SK-N-SH treated with all-trans-retinoic acid at 6 μM for 48 hours (cell line): ENCODE measurements around the gene THY1.

ENCODE experiments used
- ARNTL ChIP-seq: fragments of 450-650 bp; formaldehyde crosslinking; IDR thresholded peaks from 2 replicates; pipeline ENCODE4 v1.5.0; 2020; ENCODE audit warnings: low read depth, mild to moderate bottlenecking, moderate library complexity, borderline replicate concordance
- CSDC2 ChIP-seq: fragments of 250-450 bp; sonication (Bioruptor Pico); IDR thresholded peaks from 2 replicates; pipeline ENCODE4 v1.5.0; 2020; ENCODE audit warnings: mild to moderate bottlenecking, moderate library complexity
- ESRRG ChIP-seq: fragments of 250-450 bp; sonication (Bioruptor Pico); IDR thresholded peaks from 2 replicates; pipeline ENCODE4 v1.6.1; 2021; ENCODE audit warnings: mild to moderate bottlenecking
- GLIS3 ChIP-seq: fragments of 250-450 bp; sonication (Bioruptor Pico); IDR thresholded peaks from 2 replicates; pipeline ENCODE4 v1.5.0; 2020; ENCODE audit warnings: mild to moderate bottlenecking, moderate library complexity
- PATZ1 ChIP-seq: fragments of 250-450 bp; sonication (Bioruptor Pico); IDR thresholded peaks from 2 replicates; pipeline ENCODE4 v1.8.0; 2020; ENCODE audit warnings: mild to moderate bottlenecking, moderate library complexity, borderline replicate concordance
- RARB ChIP-seq: fragments of 250-450 bp; sonication (Bioruptor Pico); IDR thresholded peaks from 2 replicates; pipeline ENCODE4 v1.8.0; 2021; ENCODE audit warnings: mild to moderate bottlenecking, moderate library complexity
- SNAI2 ChIP-seq: fragments of 250-450 bp; sonication (Bioruptor Pico); IDR thresholded peaks from 2 replicates; pipeline ENCODE4 v1.5.0; 2020; ENCODE audit warnings: mild to moderate bottlenecking, moderate library complexity
- TSHZ2 ChIP-seq: fragments of 250-450 bp; sonication (Bioruptor Pico); IDR thresholded peaks from 2 replicates; pipeline ENCODE4 v1.5.0; 2020; ENCODE audit warnings: mild to moderate bottlenecking, moderate library complexity
- ZFP30 ChIP-seq: fragments of 450-650 bp; formaldehyde crosslinking; IDR thresholded peaks from 2 replicates; pipeline ENCODE4 v1.5.0; 2022; ENCODE audit warnings: mild to moderate bottlenecking, moderate library complexity
- ZNF565 ChIP-seq: fragments of 450-650 bp; formaldehyde crosslinking; conservative IDR thresholded peaks from 2 replicates; pipeline ENCODE4 v1.5.0; 2020; ENCODE audit warnings: low read depth, mild to moderate bottlenecking, moderate library complexity

DNA sequence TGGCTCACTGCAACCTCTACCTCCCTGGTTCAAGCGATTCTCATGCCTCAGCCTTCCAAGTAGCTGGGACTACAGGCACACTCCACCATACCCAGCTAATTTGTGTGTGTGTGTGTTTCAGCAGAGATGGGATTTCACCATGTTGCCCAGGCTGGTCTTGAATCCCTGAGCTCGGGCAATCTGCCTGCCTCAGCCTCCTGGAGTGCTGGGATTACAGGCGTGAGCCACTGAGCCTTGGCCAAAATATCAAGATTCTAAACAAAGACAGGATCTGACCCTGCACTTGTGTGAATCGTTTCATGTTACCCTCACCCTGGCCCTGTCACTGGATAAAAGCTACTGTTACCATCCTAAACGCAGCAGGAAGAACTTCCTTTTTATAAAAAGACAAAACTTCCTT is 15.6 kb upstream of the THY1 start:
- TF ChIP-seq CSDC2 (CRISPR knock-in tag) = no peak
- TF ChIP-seq TSHZ2 (CRISPR knock-in tag) = no peak
- TF ChIP-seq SNAI2 (CRISPR knock-in tag) = no peak
- no peak for TF ChIP-seq GLIS3 (CRISPR knock-in tag)
- no peak for TF ChIP-seq PATZ1 (CRISPR knock-in tag)
- no peak for TF ChIP-seq ZNF565 (CRISPR knock-in tag)
- TF ChIP-seq ZFP30 (CRISPR knock-in tag) = no peak
- no peak for TF ChIP-seq ARNTL (CRISPR knock-in tag)
- no peak for TF ChIP-seq RARB (CRISPR knock-in tag)
- no peak for TF ChIP-seq ESRRG (CRISPR knock-in tag)
